H54 (cell line): ENCODE measurements around the gene SLC16A6.
"Not testable (repeated sequence)": the region's sequence is repeated elsewhere in the genome, so short reads cannot be mapped to it uniquely, and the experiment has no call there.

ENCODE experiments used
- DNase-seq: peaks from one replicate; pipeline ENCODE4 v3.0.0; 2011; ENCODE audit warnings: low spot score, mixed read lengths; ENCODE audit not compliant: insufficient read length
- FAIRE-seq: peaks from 3 replicates; lab custom pipeline; 2011; peaks lifted over from hg19 to GRCh38; lab: Jason Lieb, UNC
- POLR2A ChIP-seq: IDR thresholded peaks from 2 replicates; pipeline ENCODE4 v1.6.1; 2011; ENCODE audit warnings: low read depth, mild to moderate bottlenecking, low read length

The SLC16A6 gene

GRCh38 chr17:68320311-68320865 lies 29.5 kb upstream of the SLC16A6 start:
- DNase-seq (no peak), FAIRE-seq (no peak)
- no peak for TF ChIP-seq POLR2A

- no peak for DNase-seq
- FAIRE-seq, result no peak
- no peak for TF ChIP-seq POLR2A
These were observed 28.7 kb upstream of the SLC16A6 start for GRCh38 chr17:68319410-68320162.

- DNase-seq, result peak; percentile 91
- peak; percentile 93 for FAIRE-seq
- no peak for TF ChIP-seq POLR2A
These were observed 27.4 kb upstream of the SLC16A6 start for GRCh38 chr17:68318103-68318991.

GRCh38 chr17:68317458-68317857 lies 26.5 kb upstream of the SLC16A6 start:
- FAIRE-seq (no peak), DNase-seq (no peak)
- TF ChIP-seq POLR2A, result no peak

- no peak for TF ChIP-seq POLR2A
- FAIRE-seq, result no peak
- no peak for DNase-seq
These were observed 25.0 kb upstream of the SLC16A6 start for GRCh38 chr17:68315930-68316329.

GRCh38 chr17:68314916-68315535 lies 24.1 kb upstream of the SLC16A6 start:
- FAIRE-seq (no peak), DNase-seq (no peak)
- no peak for TF ChIP-seq POLR2A

GRCh38 chr17:68310152-68310551 lies 19.2 kb upstream of the SLC16A6 start:
- FAIRE-seq (no peak), DNase-seq (no peak)
- TF ChIP-seq POLR2A, result no peak

- DNase-seq, FAIRE-seq: not testable (repeated sequence)
These were observed 18.2 kb upstream of the SLC16A6 start for GRCh38 chr17:68309066-68309670.

GRCh38 chr17:68308486-68308885 lies 17.6 kb upstream of the SLC16A6 start:
- FAIRE-seq, DNase-seq: not testable (repeated sequence)

- no peak for TF ChIP-seq POLR2A
- no peak for FAIRE-seq
- no peak for DNase-seq
These were observed 16.5 kb upstream of the SLC16A6 start for GRCh38 chr17:68307443-68307842.

GRCh38 chr17:68306819-68307218 lies 15.9 kb upstream of the SLC16A6 start:
- no peak for TF ChIP-seq POLR2A
- FAIRE-seq, result no peak

GRCh38 chr17:68305142-68305541 lies 14.2 kb upstream of the SLC16A6 start:
- no peak for FAIRE-seq
- TF ChIP-seq POLR2A, result no peak
- DNase-seq, result no peak

More at GRCh38 chr17:68306819-68307218, 15.9 kb upstream of the SLC16A6 start:
- no peak for DNase-seq

- FAIRE-seq, result no peak
- no peak for DNase-seq
- TF ChIP-seq POLR2A, result no peak
These were observed 13.8 kb upstream of the SLC16A6 start for GRCh38 chr17:68304706-68305105.
